Measurements from ENCODE around the gene DENND11.

The DENND11 gene

DNA sequence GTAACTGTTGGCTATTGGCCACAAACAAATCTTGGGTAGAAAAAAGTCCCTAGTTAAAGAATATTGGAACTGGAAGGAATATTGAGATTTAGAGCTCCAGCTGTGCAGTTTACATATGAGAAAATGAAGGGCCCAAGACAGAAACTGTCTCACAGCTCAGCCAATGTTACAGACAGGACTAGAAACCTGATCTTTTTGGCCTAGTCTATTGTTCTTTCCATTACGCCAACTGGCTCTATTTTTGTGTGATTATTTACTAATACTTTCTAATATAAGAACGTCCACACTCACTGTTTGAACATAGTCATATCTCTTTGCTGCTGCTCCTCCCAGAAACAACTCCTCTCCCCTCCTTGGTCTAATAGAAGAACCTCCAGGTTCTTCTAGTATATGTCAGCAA, 7.4 kb upstream of the DENND11 start:
- Histone ChIP-seq H2AFZ (ENCODE audit: low read length) (no peak overlapping the region), H3K36me3 (replicated peaks; ENCODE audit: insufficient read depth, low read length) (no peaks in the 10 kb centered on the region), H3K4me3 (ENCODE audit: low read length) (no peak overlapping the region), H3K4me1 (ENCODE audit: low read length) (no peaks in the 10 kb centered on the region), H4K20me1 (ENCODE audit: insufficient read depth, low read length) (no peaks in the 10 kb centered on the region), H3K9me3 (replicated peaks; ENCODE audit: insufficient read depth, low read length) (no peaks in the 10 kb centered on the region), H3K79me2 (ENCODE audit: low read length) (no peaks in the 10 kb centered on the region), H3F3A (ENCODE audit: insufficient read depth, low read length) (no peaks in the 10 kb centered on the region), H3K27ac (ENCODE audit: low read length) (no peak overlapping the region), H3K9ac (ENCODE audit: low read length) (no peak overlapping the region), H3K9me2 (replicated peaks; ENCODE audit: insufficient read depth, low read length) (no peaks in the 10 kb centered on the region), H3K27me3 (replicated peaks; ENCODE audit: insufficient read depth, low read length) (no peaks in the 10 kb centered on the region), H3K4me2 (ENCODE audit: low read depth, low read length) (no peak overlapping the region)
- no peak for DNase-seq
- TF ChIP-seq, protein P1, sequence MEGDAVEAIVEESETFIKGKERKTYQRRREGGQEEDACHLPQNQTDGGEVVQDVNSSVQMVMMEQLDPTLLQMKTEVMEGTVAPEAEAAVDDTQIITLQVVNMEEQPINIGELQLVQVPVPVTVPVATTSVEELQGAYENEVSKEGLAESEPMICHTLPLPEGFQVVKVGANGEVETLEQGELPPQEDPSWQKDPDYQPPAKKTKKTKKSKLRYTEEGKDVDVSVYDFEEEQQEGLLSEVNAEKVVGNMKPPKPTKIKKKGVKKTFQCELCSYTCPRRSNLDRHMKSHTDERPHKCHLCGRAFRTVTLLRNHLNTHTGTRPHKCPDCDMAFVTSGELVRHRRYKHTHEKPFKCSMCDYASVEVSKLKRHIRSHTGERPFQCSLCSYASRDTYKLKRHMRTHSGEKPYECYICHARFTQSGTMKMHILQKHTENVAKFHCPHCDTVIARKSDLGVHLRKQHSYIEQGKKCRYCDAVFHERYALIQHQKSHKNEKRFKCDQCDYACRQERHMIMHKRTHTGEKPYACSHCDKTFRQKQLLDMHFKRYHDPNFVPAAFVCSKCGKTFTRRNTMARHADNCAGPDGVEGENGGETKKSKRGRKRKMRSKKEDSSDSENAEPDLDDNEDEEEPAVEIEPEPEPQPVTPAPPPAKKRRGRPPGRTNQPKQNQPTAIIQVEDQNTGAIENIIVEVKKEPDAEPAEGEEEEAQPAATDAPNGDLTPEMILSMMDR (IDR thresholded peaks at IDR 0.05; ENCODE audit: low read length), result no peak
- TF ChIP-seq EZH2 (optimal IDR thresholded peaks at IDR 0.05; ENCODE audit: low read depth, low read length) (no peak), EZH2phosphoT487 (IDR thresholded peaks at IDR 0.05; ENCODE audit: low read length) (no peak)

DNA sequence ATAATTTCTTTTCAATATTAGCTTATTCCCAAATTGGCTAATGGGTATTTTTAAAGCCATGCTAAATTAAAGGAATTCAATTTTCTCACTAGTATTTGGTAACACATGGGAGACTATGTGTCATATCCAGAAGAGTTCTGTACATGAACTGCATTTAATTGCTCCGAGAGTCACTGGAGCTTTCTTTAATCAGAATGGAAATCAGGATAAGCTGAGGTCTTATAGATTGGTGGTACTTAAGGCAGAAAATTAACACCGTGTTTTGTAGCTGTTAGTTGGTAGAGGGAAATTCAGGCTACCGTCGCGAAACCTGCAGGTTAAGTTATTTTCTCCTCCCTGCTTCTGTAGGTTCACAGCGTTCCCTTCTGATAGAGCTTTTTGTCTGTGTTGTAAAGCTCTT, 6.4 kb upstream of the DENND11 start, which contains the start of gene WEE2:
TSS of gene WEE2 (plus strand) at position 3 of the 400 bp plus-strand sequence. CDS start 406 bp downstream, outside the sequence.
- Histone ChIP-seq H3K4me1 (ENCODE audit: low read length) (no peaks in the 10 kb centered on the region), H3K27me3 (replicated peaks; ENCODE audit: insufficient read depth, low read length) (0 out of 2 replicates have a peak, but pooled peaks cover 3% of the 10 kb centered on the region), H3K36me3 (replicated peaks; ENCODE audit: insufficient read depth, low read length) (no peaks in the 10 kb centered on the region), H2AFZ (ENCODE audit: low read length) (no peak within 1 kb of the TSS), H3K9me2 (replicated peaks; ENCODE audit: insufficient read depth, low read length) (no peaks in the 10 kb centered on the region), H3K79me2 (ENCODE audit: low read length) (no peaks in the 10 kb centered on the region), H3K9ac (ENCODE audit: low read length) (no peak within 1 kb of the TSS), H3F3A (ENCODE audit: insufficient read depth, low read length) (no peaks in the 10 kb centered on the region), H3K27ac (ENCODE audit: low read length) (no peak within 1 kb of the TSS), H3K4me2 (ENCODE audit: low read depth, low read length) (no peak within 1 kb of the TSS), H3K4me3 (ENCODE audit: low read length) (no peak within 1 kb of the TSS), H3K9me3 (replicated peaks; ENCODE audit: insufficient read depth, low read length) (no peaks in the 10 kb centered on the region), H4K20me1 (ENCODE audit: insufficient read depth, low read length) (no peaks in the 10 kb centered on the region)
- TF ChIP-seq EZH2 (optimal IDR thresholded peaks at IDR 0.05; ENCODE audit: low read depth, low read length), result no peak
- no peak for TF ChIP-seq EZH2phosphoT487 (IDR thresholded peaks at IDR 0.05; ENCODE audit: low read length)
- TF ChIP-seq, protein P1 (IDR thresholded peaks at IDR 0.05; ENCODE audit: low read length), result no peak
- no peak for DNase-seq

DNA sequence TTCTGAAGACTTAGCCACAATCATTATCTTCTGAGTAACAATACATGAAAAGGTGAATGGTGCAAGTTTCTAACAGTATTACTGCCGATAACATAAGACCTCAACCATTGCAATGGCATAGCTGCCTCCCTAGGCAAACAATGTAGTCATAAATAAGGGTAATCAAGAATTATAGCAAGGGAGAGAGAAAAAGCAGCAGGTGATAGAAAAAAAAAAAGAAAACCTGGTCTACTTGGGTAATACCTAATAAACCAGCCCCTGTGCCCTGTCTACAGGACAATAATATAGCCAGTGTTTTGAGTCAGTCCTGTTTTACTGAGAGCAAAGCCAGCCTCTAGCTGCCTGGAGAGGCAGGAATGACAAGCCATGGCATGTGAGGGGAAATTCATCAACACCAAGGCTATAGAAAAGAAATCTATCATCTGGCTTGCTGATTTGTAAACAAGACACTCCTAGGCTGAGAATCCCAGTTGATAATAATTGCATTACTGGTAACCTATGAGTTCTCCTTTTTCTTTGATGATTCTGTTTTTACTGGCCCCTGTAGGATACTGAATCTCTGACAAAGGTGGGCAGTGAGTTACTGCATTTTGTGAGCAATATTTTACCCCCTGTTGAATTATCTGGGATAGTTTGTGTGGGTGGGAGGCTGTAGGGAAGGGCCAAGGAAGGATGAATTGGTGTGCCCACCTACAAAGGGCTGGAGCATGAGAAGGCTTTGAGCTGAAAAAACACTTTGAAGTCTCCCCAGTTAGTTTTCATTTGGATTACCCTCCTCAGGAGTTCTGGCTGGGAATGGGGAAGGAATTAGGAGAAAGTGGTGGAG, 4.5 kb upstream of the DENND11 start:
- DNase-seq, result no peak
- Histone ChIP-seq H3F3A (ENCODE audit: insufficient read depth, low read length) (no peaks in the 10 kb centered on the region), H2AFZ (ENCODE audit: low read length) (no peak overlapping the region)

More for the DNA sequence above, 4.5 kb upstream of the DENND11 start:
- no peak overlapping the region for H3K4me3 ChIP-seq (ENCODE audit: low read length)
- H3K27me3 ChIP-seq (replicated peaks; ENCODE audit: insufficient read depth, low read length), result 0 out of 2 replicates have a peak, but pooled peaks cover 12% of the 10 kb centered on the region
- TF ChIP-seq EZH2phosphoT487 (IDR thresholded peaks at IDR 0.05; ENCODE audit: low read length) (no peak), EZH2 (optimal IDR thresholded peaks at IDR 0.05; ENCODE audit: low read depth, low read length) (no peak)
- TF ChIP-seq, protein P1 (IDR thresholded peaks at IDR 0.05; ENCODE audit: low read length), result no peak
- no peaks in the 10 kb centered on the region for H3K9me2 ChIP-seq (replicated peaks; ENCODE audit: insufficient read depth, low read length)
- peaks cover 5% of the 10 kb centered on the region for H3K4me1 ChIP-seq (ENCODE audit: low read length)
- no peaks in the 10 kb centered on the region for H4K20me1 ChIP-seq (ENCODE audit: insufficient read depth, low read length)
- H3K9ac ChIP-seq (ENCODE audit: low read length), result no peak overlapping the region
- H3K9me3 ChIP-seq (replicated peaks; ENCODE audit: insufficient read depth, low read length), result no peaks in the 10 kb centered on the region
- no peak overlapping the region for H3K4me2 ChIP-seq (ENCODE audit: low read depth, low read length)
- no peaks in the 10 kb centered on the region for H3K79me2 ChIP-seq (ENCODE audit: low read length)
- H3K36me3 ChIP-seq (replicated peaks; ENCODE audit: insufficient read depth, low read length), result no peaks in the 10 kb centered on the region
- no peak overlapping the region for H3K27ac ChIP-seq (ENCODE audit: low read length)

Measured in MM.1S (cell line).